Panc1 (cell line): ENCODE results near the gene CTBP1. TPM values are rescaled to one million over a fixed set of nuclear protein-coding genes. Genes with fewer than 3 reads are reported as not detected.

Experiments used
- ATAC-seq: fragments of 200-7000 bp; cut with Tn5 transposase; 2 replicates; pipeline ENCODE4 v1.9.1; 2020; ENCODE audit warnings: mild to moderate bottlenecking, moderate library complexity
- BruUV-seq: library from RNA; stranded (reverse); fragments of 400-500 nt; replicated peaks from 2 replicates; lab custom pipeline; 2021; lab: Mats Ljungman, UMichigan
- CTCF ChIA-PET: fragments of 300-600 bp; sonication (Branson Sonifier 250); formaldehyde crosslinking; loops from one replicate; lab custom pipeline; 2022; ENCODE audit warnings: antibody characterized with exemption; lab: Charles Lee
- POLR2A ChIA-PET: fragments of 300-600 bp; sonication (Branson Sonifier 250); formaldehyde crosslinking; loops from one replicate; lab custom pipeline; 2022; ENCODE audit warnings: antibody characterized with exemption; lab: Charles Lee
- DNase-seq: peaks from one replicate; pipeline ENCODE4 v3.0.0-alpha.2; 2010; ENCODE audit warnings: low read depth, low spot score
- H3K27ac ChIP-seq: 2 replicates; pipeline ENCODE4 v1.5.1; 2011; ENCODE audit warnings: mild to moderate bottlenecking, low read length, inconsistent platforms
- H3K27me3 ChIP-seq: fragments of 200-500 bp; sonication (Bioruptor generic); 2 replicates; pipeline ENCODE4 v1.6.0; 2014; ENCODE audit warnings: low read length, inconsistent platforms; ENCODE audit not compliant: control insufficient read depth, insufficient read depth
- H3K36me3 ChIP-seq: fragments of 200-500 bp; sonication (Bioruptor generic); 2 replicates; pipeline ENCODE4 v1.5.1; 2014; ENCODE audit warnings: inconsistent platforms, mild to moderate bottlenecking, low read length, moderate library complexity; ENCODE audit not compliant: control insufficient read depth, insufficient read depth
- H3K4me1 ChIP-seq: 2 replicates; pipeline ENCODE4 v1.5.1; 2011; ENCODE audit warnings: inconsistent platforms, mild to moderate bottlenecking, low read length, moderate library complexity; ENCODE audit not compliant: control insufficient read depth, insufficient read depth
- H3K4me3 ChIP-seq, 2 experiments: 2 replicates each; pipeline ENCODE4 v1.5.1; 2011 to 2012; ENCODE audit warnings: low read depth in 2 of 2, low read length in 2 of 2, mild to moderate bottlenecking in 2 of 2, inconsistent platforms in 1 of 2, moderate library complexity in 1 of 2
- H3K9me3 ChIP-seq: fragments of 200-500 bp; sonication (Bioruptor generic); 2 replicates; pipeline ENCODE4 v1.5.1; 2014; ENCODE audit warnings: low read depth, mild to moderate bottlenecking, inconsistent platforms, low read length, moderate library complexity; ENCODE audit not compliant: control insufficient read depth, insufficient read depth
- POLR2AphosphoS5 ChIP-seq: IDR thresholded peaks from 2 replicates; pipeline ENCODE4 v1.6.1; 2012; ENCODE audit warnings: mild to moderate bottlenecking, low read depth, low read length, moderate library complexity
- SIN3A ChIP-seq: IDR thresholded peaks from 2 replicates; pipeline ENCODE4 v1.6.1; 2012; ENCODE audit warnings: low read depth, mild to moderate bottlenecking, low read length, moderate library complexity, borderline replicate concordance; ENCODE audit not compliant: insufficient read depth
- TCF7L2 ChIP-seq: IDR thresholded peaks from 2 replicates; pipeline ENCODE4 v1.6.1; 2011; ENCODE audit warnings: mild to moderate bottlenecking, low read depth, low read length, inconsistent platforms
- in situ Hi-C: cut with HindIII; loops from 2 replicates; pipeline ENCODE4 v1.10.0; 2016; ENCODE audit warnings: low sequenced_read_pairs, low pct_unique_long_range_greater_than_20kb
- intact Hi-C: fragments of 100-400 bp; cut with micrococcal nuclease; formaldehyde crosslinking; loops from one replicate; pipeline ENCODE4 v1.10.0; 2022; ENCODE audit not compliant: unreplicated experiment
- total RNA-seq: library from RNA; stranded (reverse); gene quantifications from one replicate; pipeline ENCODE4 v1.2.1, GENCODE V29; 2021; ENCODE audit not compliant: unreplicated experiment
- TF ChIP-seq, protein P1 (sequence below), 2 experiments: IDR thresholded peaks; 2 replicates each; pipeline ENCODE4 v1.6.1; 2011 to 2012; ENCODE audit warnings: low read depth in 2 of 2, control low read depth in 1 of 2, low read length in 1 of 2, mild to moderate bottlenecking in 1 of 2, moderate library complexity in 1 of 2; ENCODE audit not compliant: insufficient read depth in 1 of 2
- TF ChIP-seq, protein P2 (sequence below): fragments of 450-650 bp; IDR thresholded peaks from 2 replicates; pipeline ENCODE4 v1.5.1; 2017; ENCODE audit warnings: mild to moderate bottlenecking

CTBP1 gene
- total RNA-seq, 1 experiment from 2014 or later: 157 TPM

DNA sequence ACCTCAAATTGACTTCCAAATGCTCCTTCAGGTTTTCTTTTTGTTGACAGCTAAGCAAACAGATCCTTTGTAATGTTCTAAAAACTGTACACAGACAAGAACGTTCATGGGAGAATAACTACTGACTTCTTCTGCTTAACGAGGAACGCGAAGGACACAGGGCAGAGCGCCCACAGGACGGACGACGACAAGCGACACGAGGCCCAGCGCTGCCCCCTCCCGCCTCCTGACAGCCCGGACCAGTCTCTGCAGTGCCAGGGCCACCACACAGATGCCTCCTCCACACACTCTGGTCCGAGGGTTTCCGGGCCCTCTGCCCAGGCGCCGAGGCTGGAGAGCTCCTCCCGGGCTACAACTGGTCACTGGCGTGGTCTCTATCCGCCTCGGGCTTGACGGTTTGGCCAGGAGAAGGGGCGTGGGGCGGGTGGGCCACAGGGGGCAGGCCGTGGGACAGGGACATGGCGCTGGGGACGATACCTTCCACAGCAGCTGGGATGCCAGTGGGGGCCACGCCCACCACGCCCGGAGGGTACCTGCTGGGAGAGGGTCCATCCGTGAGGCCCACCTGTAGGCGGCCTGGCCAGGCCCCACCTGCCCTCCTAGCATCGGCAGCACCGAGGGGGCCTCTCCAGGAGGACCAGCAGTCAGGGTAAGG, 36.9 kb downstream of the CTBP1 start:
- intact Hi-C loops (no loop called here), in situ Hi-C loops (no loop called here)
- DNase-seq: no peak
- ChIA-PET POLR2A (no interaction called here), CTCF (no interaction called here)
- Histone ChIP-seq H3K36me3 (no peaks in the 10 kb centered on the region), H3K27me3 (no peaks in the 10 kb centered on the region), H3K9me3 (no peaks in the 10 kb centered on the region), H3K4me3 (no peak overlapping the region), H3K4me1 (peaks cover 21% of the 10 kb centered on the region), H3K27ac (no peak overlapping the region)
- TF ChIP-seq, protein P1, sequence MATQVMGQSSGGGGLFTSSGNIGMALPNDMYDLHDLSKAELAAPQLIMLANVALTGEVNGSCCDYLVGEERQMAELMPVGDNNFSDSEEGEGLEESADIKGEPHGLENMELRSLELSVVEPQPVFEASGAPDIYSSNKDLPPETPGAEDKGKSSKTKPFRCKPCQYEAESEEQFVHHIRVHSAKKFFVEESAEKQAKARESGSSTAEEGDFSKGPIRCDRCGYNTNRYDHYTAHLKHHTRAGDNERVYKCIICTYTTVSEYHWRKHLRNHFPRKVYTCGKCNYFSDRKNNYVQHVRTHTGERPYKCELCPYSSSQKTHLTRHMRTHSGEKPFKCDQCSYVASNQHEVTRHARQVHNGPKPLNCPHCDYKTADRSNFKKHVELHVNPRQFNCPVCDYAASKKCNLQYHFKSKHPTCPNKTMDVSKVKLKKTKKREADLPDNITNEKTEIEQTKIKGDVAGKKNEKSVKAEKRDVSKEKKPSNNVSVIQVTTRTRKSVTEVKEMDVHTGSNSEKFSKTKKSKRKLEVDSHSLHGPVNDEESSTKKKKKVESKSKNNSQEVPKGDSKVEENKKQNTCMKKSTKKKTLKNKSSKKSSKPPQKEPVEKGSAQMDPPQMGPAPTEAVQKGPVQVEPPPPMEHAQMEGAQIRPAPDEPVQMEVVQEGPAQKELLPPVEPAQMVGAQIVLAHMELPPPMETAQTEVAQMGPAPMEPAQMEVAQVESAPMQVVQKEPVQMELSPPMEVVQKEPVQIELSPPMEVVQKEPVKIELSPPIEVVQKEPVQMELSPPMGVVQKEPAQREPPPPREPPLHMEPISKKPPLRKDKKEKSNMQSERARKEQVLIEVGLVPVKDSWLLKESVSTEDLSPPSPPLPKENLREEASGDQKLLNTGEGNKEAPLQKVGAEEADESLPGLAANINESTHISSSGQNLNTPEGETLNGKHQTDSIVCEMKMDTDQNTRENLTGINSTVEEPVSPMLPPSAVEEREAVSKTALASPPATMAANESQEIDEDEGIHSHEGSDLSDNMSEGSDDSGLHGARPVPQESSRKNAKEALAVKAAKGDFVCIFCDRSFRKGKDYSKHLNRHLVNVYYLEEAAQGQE (IDR thresholded peaks at IDR 0.05; ENCODE audit: insufficient read depth in 1 of 2, low read depth in 2 of 2, low read length in 1 of 2): no peak
- TF ChIP-seq, protein P2, sequence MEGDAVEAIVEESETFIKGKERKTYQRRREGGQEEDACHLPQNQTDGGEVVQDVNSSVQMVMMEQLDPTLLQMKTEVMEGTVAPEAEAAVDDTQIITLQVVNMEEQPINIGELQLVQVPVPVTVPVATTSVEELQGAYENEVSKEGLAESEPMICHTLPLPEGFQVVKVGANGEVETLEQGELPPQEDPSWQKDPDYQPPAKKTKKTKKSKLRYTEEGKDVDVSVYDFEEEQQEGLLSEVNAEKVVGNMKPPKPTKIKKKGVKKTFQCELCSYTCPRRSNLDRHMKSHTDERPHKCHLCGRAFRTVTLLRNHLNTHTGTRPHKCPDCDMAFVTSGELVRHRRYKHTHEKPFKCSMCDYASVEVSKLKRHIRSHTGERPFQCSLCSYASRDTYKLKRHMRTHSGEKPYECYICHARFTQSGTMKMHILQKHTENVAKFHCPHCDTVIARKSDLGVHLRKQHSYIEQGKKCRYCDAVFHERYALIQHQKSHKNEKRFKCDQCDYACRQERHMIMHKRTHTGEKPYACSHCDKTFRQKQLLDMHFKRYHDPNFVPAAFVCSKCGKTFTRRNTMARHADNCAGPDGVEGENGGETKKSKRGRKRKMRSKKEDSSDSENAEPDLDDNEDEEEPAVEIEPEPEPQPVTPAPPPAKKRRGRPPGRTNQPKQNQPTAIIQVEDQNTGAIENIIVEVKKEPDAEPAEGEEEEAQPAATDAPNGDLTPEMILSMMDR: no peak
- TF ChIP-seq TCF7L2: no peak
- TF ChIP-seq POLR2AphosphoS5: no peak
- no peak for TF ChIP-seq SIN3A
- BruUV-seq: no TSS peak
- ATAC-seq: no peak

DNA sequence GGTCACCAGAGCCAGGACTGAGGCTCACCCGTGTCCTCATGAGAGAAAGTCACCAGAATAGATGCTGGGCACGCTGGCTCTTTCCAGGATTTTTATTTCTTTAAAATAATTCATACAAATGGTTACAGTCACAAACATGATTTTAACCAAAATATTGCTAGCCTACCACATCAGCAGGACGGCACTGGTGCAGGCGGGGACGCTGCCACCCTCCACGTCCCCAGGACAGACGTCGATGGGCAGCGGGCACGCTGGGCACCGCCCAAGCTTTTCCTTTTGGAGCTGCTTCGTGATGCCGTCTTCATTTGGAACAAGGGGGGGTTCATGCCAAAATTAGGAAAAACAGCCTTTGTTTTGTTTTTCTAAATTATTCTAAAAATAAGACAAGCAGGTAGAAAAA, 37.6 kb downstream of the CTBP1 start:
- ChIA-PET POLR2A (no interaction called here), CTCF (no interaction called here)
- intact Hi-C loops (no loop called here), in situ Hi-C loops (no loop called here)
- H3K27ac ChIP-seq: no peak overlapping the region
- H3K36me3 ChIP-seq: no peaks in the 10 kb centered on the region
- no TSS peak for BruUV-seq
- H3K4me3 ChIP-seq: no peak overlapping the region
- ATAC-seq (no peak), DNase-seq (no peak)
- H3K27me3 ChIP-seq: no peaks in the 10 kb centered on the region
- H3K9me3 ChIP-seq: no peaks in the 10 kb centered on the region
- TF ChIP-seq TCF7L2 (no peak), SIN3A (no peak), POLR2AphosphoS5 (no peak)
- TF ChIP-seq, protein P2: no peak
- TF ChIP-seq, protein P1 (IDR thresholded peaks at IDR 0.05; ENCODE audit: insufficient read depth in 1 of 2, low read depth in 2 of 2, low read length in 1 of 2): no peak
- H3K4me1 ChIP-seq: peaks cover 21% of the 10 kb centered on the region
